Esophagus muscularis mucosa (tissue), 3 donors: ENCODE data around the gene DGKK.

Experiments
- POLR2A ChIP-seq: fragments of 450-650 bp; IDR thresholded peaks from one replicate; pipeline ENCODE4 v1.6.1; 2017; ENCODE audit warnings: antibody characterized with exemption, moderate library complexity, mild to moderate bottlenecking, low read depth
- TF ChIP-seq, protein P1 (sequence below), 3 experiments: fragments of 200-600 bp in 2 of 3; fragments of 450-650 bp in 1 of 3; sonication (generic) in 2 of 3; IDR thresholded peaks; one replicate each; pipeline ENCODE4 v1.5.1; 2017 to 2019; ENCODE audit warnings: antibody characterized with exemption in 3 of 3, mild to moderate bottlenecking in 2 of 3, moderate library complexity in 1 of 3

DNA sequence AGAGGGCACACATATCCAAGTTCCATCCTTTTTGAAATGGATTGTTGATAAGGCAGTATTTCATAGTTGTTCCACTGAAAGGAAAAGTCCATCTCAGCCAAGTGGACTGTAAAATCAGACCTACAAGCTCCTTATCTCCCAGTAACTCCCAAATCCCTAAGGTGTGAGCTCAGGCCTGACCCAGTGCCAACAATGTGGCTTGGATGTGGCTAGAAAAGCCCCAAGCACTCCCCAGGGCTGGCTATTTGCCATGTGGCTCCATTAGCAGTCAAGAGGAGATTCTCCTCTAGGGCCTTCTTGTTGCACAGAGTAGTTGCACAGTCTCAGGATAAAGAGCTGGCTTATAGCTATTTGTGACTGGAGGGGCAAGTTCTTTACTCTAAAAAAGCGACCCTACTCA is 25.0 kb upstream of the DGKK start:
- TF ChIP-seq, protein P1, sequence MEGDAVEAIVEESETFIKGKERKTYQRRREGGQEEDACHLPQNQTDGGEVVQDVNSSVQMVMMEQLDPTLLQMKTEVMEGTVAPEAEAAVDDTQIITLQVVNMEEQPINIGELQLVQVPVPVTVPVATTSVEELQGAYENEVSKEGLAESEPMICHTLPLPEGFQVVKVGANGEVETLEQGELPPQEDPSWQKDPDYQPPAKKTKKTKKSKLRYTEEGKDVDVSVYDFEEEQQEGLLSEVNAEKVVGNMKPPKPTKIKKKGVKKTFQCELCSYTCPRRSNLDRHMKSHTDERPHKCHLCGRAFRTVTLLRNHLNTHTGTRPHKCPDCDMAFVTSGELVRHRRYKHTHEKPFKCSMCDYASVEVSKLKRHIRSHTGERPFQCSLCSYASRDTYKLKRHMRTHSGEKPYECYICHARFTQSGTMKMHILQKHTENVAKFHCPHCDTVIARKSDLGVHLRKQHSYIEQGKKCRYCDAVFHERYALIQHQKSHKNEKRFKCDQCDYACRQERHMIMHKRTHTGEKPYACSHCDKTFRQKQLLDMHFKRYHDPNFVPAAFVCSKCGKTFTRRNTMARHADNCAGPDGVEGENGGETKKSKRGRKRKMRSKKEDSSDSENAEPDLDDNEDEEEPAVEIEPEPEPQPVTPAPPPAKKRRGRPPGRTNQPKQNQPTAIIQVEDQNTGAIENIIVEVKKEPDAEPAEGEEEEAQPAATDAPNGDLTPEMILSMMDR (IDR thresholded peaks at IDR 0.05), result no peak
- no peak for TF ChIP-seq POLR2A
